T-helper 2 cell treated with Interferon-gamma antibody and Interleukin-4, amounts not matched to agents 5 μg/mL and 100 μg/mL, for 36 hours (primary cell): ENCODE results near the gene MGMT.

Experiments
- DNase-seq: peaks from one replicate; pipeline ENCODE4 v3.0.0; 2021; ENCODE audit warnings: low spot score
- H3K27ac Mint-ChIP-seq: one replicate; pipeline ENCODE4 v1.8.0; 2021; ENCODE audit warnings: mild to moderate bottlenecking, mixed read lengths
- H3K27me3 Mint-ChIP-seq: one replicate; pipeline ENCODE4 v1.8.0; 2021; ENCODE audit warnings: low read depth, mixed read lengths
- H3K36me3 Mint-ChIP-seq: one replicate; pipeline ENCODE4 v1.8.0; 2021; ENCODE audit warnings: low read depth, mixed read lengths
- H3K4me1 Mint-ChIP-seq: one replicate; pipeline ENCODE4 v1.8.0; 2021; ENCODE audit warnings: low read depth, mixed read lengths
- H3K4me3 Mint-ChIP-seq: one replicate; pipeline ENCODE4 v1.8.0; 2022; ENCODE audit warnings: mild to moderate bottlenecking, moderate library complexity, mixed read lengths
- H3K9me3 Mint-ChIP-seq: one replicate; pipeline ENCODE4 v1.8.0; 2021; ENCODE audit warnings: mixed read lengths

MGMT gene

DNA sequence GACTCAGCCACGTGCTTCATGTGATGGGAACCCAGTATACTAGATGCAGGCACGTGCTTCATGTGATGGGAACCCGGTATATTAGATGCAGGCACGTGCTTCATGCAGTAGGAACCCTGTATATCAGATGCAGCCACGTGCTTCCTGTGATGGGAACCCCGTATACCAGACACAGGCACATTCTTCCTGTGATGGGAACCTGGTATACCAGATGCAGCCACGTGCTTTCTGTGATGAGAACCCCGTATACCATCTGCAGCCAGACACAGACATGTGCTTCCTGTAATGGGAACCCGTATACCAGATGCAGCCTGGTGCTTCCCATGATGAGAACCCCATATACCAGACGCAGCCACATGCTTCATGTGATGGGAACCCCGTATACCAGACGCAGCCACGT lies 44.0 kb downstream of the MGMT start:
- Mint-ChIP-seq H3K36me3 (peaks cover 2% of the 10 kb centered on the region), H3K27ac (no peak overlapping the region), H3K27me3 (no peaks in the 10 kb centered on the region)

GRCh38 chr10:129511758-129512157 lies 44.7 kb downstream of the MGMT start:
- H3K27ac Mint-ChIP-seq, result no peak overlapping the region
- no peak overlapping the region for H3K4me3 Mint-ChIP-seq
- peaks cover 15% of the 10 kb centered on the region for H3K9me3 Mint-ChIP-seq
- peaks cover 2% of the 10 kb centered on the region for H3K36me3 Mint-ChIP-seq
- no peaks in the 10 kb centered on the region for H3K27me3 Mint-ChIP-seq
- DNase-seq, result no peak
- H3K4me1 Mint-ChIP-seq, result no peaks in the 10 kb centered on the region

More for the DNA sequence above, 44.0 kb downstream of the MGMT start:
- H3K4me3 Mint-ChIP-seq, result no peak overlapping the region
- no peaks in the 10 kb centered on the region for H3K4me1 Mint-ChIP-seq
- H3K9me3 Mint-ChIP-seq, result peaks cover 22% of the 10 kb centered on the region
- DNase-seq, result no peak

GRCh38 chr10:129513312-129513711 lies 46.3 kb downstream of the MGMT start:
- no peaks in the 10 kb centered on the region for H3K4me1 Mint-ChIP-seq
- DNase-seq, result no peak
- H3K4me3 Mint-ChIP-seq, result no peak overlapping the region
- no peak overlapping the region for H3K27ac Mint-ChIP-seq
- H3K36me3 Mint-ChIP-seq, result peaks cover 5% of the 10 kb centered on the region
- no peaks in the 10 kb centered on the region for H3K27me3 Mint-ChIP-seq
- H3K9me3 Mint-ChIP-seq, result peaks cover 6% of the 10 kb centered on the region

DNA sequence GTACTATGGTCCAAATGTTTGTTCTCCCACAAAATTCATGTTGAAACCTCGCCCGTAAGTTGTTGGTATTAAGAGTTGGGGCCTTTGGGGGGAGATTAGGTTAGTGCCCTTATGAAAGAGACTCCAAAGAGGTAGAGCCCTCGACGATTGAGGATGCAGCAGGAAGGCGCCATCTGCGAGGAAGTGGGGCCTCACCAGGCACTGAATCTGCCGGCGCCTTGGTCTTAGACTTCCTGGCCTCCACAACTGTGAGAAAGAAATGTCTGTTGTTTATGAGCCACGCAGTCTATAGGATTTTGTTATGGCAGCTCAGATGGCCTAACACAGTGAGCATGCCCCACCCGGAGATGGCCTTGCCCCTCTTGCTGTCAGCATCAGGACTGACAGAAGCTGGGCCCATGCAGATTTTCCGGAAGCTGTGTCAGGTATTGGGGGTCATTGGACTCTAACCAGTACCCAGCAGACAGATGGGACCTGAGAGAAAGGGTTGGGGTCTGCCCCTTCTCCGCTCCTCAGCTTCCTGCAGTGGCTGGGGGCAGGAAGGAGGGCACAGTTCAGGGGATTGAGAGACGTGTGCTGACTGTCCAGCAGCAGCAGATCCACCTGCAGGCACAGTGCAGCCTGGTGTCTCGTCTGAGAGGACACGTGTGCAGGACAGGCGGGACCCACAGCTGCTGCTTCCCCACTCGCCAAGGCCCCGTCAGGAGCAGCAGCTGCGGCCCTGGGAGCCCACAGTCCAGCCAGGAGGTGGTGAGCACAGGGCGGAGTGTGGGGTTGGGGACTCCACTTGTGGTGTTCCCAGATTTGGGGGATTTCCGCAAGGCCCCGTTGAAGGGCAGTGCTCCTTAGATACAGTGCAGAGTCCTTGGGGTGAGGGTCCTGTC lies 47.8 kb downstream of the MGMT start:
- no peaks in the 10 kb centered on the region for H3K27me3 Mint-ChIP-seq
- no peak for DNase-seq
- H3K27ac Mint-ChIP-seq, result no peak overlapping the region
- peaks cover 5% of the 10 kb centered on the region for H3K36me3 Mint-ChIP-seq
- H3K4me3 Mint-ChIP-seq, result no peak overlapping the region
- H3K9me3 Mint-ChIP-seq, result peaks cover 6% of the 10 kb centered on the region
- H3K4me1 Mint-ChIP-seq, result no peaks in the 10 kb centered on the region

- H3K27ac Mint-ChIP-seq, result no peak overlapping the region
- no peak for DNase-seq
- H3K27me3 Mint-ChIP-seq, result no peaks in the 10 kb centered on the region
- H3K9me3 Mint-ChIP-seq, result peaks cover 6% of the 10 kb centered on the region
- no peaks in the 10 kb centered on the region for H3K4me1 Mint-ChIP-seq
- H3K36me3 Mint-ChIP-seq, result peaks cover 2% of the 10 kb centered on the region
- no peak overlapping the region for H3K4me3 Mint-ChIP-seq
Observed at GRCh38 chr10:129516846-129517679, 50.0 kb downstream of the MGMT start.

GRCh38 chr10:129517680-129518057 lies 50.6 kb downstream of the MGMT start:
- Mint-ChIP-seq H3K4me1 (no peaks in the 10 kb centered on the region), H3K36me3 (peaks cover 2% of the 10 kb centered on the region), H3K9me3 (peaks cover 6% of the 10 kb centered on the region), H3K27me3 (no peaks in the 10 kb centered on the region), H3K4me3 (no peak overlapping the region), H3K27ac (no peak overlapping the region)
- no peak for DNase-seq

DNA sequence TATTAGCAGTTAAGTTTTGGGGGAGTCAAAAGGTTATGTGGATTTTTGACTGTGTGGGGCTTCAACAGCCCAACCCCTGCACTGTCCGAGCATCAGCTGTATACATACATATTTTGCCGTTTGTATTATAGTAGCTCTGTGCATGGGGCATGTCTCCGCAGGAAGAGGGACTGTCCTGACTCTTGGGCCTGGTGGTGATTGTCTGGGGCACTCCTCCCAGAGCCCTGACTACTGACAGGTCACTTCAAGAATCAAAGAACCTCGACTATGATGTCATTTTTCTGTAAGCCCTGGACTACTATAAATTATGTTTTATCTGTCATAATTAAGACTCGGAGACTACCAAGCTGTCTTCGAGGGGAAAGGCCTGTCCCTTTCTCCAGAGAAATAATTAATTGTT lies 51.8 kb downstream of the MGMT start:
- Mint-ChIP-seq H3K27me3 (no peaks in the 10 kb centered on the region), H3K36me3 (peaks cover 2% of the 10 kb centered on the region), H3K27ac (no peak overlapping the region), H3K4me1 (no peaks in the 10 kb centered on the region), H3K9me3 (peaks cover 6% of the 10 kb centered on the region), H3K4me3 (no peak overlapping the region)
- no peak for DNase-seq

DNA sequence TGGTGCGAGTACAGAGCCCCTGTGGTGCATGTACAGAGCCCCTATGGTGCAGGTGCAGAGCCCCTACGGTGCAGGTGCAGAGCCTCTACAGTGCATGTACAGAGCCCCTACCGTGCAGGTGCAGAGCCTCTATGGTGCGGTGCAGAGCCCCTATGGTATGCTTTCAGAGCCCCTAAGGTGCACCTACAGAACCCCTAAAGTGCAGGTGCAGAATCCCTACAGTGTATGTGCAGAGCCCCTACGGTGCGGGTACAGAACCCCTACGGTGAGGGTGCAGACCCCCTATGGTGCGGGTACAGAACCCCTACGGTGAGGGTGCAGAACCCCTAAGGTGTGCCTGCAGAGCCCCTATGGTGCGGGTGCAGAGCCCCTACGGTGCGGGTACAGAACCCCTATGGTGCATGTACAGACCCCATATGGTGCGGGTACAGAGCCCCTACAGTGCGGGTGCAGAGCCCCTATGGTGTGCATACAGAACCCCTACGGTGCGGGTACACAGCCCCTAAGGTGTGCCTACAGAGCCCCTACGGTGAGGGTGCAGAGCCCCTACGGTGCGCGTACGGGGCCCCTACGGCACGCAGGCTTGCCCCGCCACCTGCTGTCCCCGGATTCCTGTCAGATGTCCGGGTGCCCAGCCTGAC lies 53.5 kb downstream of the MGMT start:
- Mint-ChIP-seq H3K27me3 (no peaks in the 10 kb centered on the region), H3K27ac (no peak overlapping the region), H3K4me3 (no peak overlapping the region), H3K4me1 (no peaks in the 10 kb centered on the region), H3K36me3 (peaks cover 2% of the 10 kb centered on the region), H3K9me3 (peaks cover 6% of the 10 kb centered on the region)
- DNase-seq, result no peak

DNA sequence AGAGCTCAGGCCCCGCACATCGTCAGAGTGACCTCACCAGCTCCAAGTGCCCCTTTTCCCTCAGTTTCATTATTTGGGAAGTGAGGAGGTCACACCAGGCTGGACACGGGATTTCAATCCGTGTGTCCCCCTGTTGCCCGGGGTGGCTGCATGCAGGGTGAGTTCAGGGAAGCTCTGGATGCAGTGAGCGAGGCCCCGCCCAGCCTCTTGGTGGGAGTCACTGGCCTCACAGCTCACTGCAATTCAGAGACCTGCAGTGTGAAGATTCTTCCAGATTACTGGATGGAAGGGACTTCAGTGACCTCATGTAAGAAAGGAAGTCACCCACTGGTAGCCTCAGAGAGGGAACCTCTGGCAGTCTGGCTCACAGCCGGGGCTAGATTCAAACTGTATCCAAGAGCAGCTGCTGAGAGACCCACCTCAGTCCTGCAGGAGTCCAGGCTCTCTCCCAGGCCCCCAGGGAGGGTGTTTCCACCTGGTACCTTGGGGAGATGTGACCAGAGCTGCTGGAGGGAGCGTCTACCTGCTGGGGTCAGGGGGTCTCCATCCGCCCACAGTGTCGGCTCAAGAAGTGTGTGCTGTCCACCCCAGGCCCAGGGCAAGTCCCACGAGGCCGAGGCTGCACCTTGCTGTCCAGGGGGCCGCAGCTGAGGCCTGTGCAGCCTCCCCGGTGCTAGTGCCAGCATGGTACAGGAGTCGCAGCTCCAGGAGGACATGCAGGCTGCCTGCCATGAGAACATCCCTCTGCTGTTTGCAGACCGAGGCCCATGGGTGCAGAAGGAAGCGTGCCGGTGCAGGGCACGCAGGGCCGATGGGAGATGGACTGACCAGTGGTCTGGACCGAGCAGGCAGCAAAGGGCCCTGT lies 54.4 kb downstream of the MGMT start:
- peaks cover 6% of the 10 kb centered on the region for H3K9me3 Mint-ChIP-seq
- H3K36me3 Mint-ChIP-seq, result peaks cover 2% of the 10 kb centered on the region
- no peaks in the 10 kb centered on the region for H3K27me3 Mint-ChIP-seq
- H3K27ac Mint-ChIP-seq, result no peak overlapping the region
- no peak overlapping the region for H3K4me3 Mint-ChIP-seq
- H3K4me1 Mint-ChIP-seq, result no peaks in the 10 kb centered on the region
- no peak for DNase-seq

GRCh38 chr10:129522041-129522585 lies 55.1 kb downstream of the MGMT start:
- Mint-ChIP-seq H3K27ac (no peak overlapping the region), H3K4me1 (no peaks in the 10 kb centered on the region), H3K9me3 (peaks cover 6% of the 10 kb centered on the region), H3K4me3 (no peak overlapping the region), H3K27me3 (no peaks in the 10 kb centered on the region), H3K36me3 (peaks cover 2% of the 10 kb centered on the region)
- no peak for DNase-seq

- no peak for DNase-seq
- Mint-ChIP-seq H3K9me3 (peaks cover 6% of the 10 kb centered on the region), H3K27me3 (no peaks in the 10 kb centered on the region), H3K36me3 (peaks cover under 1% of the 10 kb centered on the region), H3K4me1 (no peaks in the 10 kb centered on the region), H3K27ac (no peak overlapping the region), H3K4me3 (no peak overlapping the region)
Observed at GRCh38 chr10:129523031-129523722, 56.1 kb downstream of the MGMT start.

DNA sequence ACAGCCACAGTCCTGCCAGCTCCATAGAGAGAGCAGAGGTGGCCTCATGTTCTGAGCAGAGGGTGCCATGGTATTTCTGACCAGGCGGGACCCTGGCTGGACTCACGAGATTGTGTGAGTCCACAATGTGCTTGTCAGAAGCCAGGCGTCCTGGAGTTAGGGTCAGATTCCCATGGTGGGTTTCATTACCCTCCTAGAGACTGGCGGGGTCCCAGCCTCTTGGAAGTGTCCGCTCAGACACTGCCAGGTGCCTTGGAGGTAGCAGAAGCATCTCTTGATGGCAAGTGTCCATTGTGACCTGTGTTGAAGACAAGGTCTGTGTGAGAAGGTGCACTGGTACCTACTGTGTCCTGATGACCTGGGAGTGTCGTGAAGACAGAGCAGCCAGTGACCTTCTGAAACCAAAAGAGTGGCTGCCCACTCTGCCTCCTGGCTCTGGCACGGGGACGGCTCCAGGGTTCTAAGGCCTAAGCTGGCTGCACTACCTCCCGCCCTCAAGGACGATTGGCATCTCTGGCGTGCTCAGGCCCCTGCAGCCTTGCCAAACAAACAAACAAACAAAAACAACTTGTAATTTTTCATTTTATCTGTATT lies 56.8 kb downstream of the MGMT start:
- Mint-ChIP-seq H3K36me3 (peaks cover 2% of the 10 kb centered on the region), H3K9me3 (peaks cover 3% of the 10 kb centered on the region), H3K4me1 (no peaks in the 10 kb centered on the region), H3K27me3 (no peaks in the 10 kb centered on the region), H3K27ac (no peak overlapping the region), H3K4me3 (no peak overlapping the region)
- DNase-seq, result no peak
